ENCODE measurements around the gene SDK1.

DNA sequence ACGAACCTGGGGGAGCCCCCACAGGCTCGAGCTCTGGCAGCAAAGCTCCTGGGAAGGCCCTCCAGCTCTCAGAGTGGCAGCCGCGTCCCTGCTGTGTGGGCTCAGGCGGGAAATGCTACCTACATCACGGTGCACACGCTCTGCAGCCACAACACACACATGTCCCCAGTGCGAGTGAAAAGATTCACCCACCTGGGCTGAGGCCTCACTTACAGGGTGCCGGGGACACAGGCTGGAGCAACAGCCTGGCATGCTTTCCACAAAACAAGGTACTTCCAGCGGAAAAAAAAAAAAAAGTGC is 970.6 kb downstream of the SDK1 start:
- TF ChIP-seq, protein P1, sequence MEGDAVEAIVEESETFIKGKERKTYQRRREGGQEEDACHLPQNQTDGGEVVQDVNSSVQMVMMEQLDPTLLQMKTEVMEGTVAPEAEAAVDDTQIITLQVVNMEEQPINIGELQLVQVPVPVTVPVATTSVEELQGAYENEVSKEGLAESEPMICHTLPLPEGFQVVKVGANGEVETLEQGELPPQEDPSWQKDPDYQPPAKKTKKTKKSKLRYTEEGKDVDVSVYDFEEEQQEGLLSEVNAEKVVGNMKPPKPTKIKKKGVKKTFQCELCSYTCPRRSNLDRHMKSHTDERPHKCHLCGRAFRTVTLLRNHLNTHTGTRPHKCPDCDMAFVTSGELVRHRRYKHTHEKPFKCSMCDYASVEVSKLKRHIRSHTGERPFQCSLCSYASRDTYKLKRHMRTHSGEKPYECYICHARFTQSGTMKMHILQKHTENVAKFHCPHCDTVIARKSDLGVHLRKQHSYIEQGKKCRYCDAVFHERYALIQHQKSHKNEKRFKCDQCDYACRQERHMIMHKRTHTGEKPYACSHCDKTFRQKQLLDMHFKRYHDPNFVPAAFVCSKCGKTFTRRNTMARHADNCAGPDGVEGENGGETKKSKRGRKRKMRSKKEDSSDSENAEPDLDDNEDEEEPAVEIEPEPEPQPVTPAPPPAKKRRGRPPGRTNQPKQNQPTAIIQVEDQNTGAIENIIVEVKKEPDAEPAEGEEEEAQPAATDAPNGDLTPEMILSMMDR (IDR thresholded peaks at IDR 0.05): no peak
- TF ChIP-seq POLR2A (IDR thresholded peaks at IDR 0.05): no peak

All from body of pancreas (tissue), 4 donors.